GM19372 (cell line): ENCODE results near the gene CPNE1.

Experiments
- ATAC-seq: cut with Tn5 transposase; IDR thresholded peaks from one replicate; pipeline ENCODE4 v1.9.1; 2021; ENCODE audit warnings: mild to moderate bottlenecking, low read depth, moderate library complexity; ENCODE audit not compliant: unreplicated experiment

CPNE1 gene

DNA sequence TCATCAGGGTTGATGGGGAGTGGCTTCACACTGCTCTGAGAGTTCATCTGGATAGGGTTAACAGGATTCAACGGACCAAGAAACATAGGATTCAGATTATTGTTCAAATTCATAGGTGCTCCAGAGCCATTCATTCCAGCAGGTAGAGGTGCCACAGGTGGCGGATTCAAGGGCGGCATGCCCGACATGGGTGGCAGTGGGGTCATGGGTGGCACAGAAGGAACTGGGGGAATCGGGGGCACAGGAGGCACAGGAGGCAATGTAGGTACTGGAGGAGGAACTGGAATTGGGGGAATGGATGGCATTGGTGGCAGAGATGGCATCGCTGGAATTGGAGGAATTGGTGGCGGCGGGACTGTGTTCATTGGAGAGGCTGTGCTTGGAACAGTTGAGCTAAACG, 10.3 kb downstream of the CPNE1 start:
- no peak for ATAC-seq

- no peak for ATAC-seq
Observed at GRCh38 chr20:35653893-35654292, 10.8 kb downstream of the CPNE1 start.

- no peak for ATAC-seq
Observed at GRCh38 chr20:35653430-35653734, 11.3 kb downstream of the CPNE1 start.

- no peak for ATAC-seq
Observed at GRCh38 chr20:35652641-35653429, 11.9 kb downstream of the CPNE1 start.

- no peak for ATAC-seq
Observed at GRCh38 chr20:35651958-35652357, 12.7 kb downstream of the CPNE1 start.

- no peak for ATAC-seq
Observed at GRCh38 chr20:35650632-35651031, 14.1 kb downstream of the CPNE1 start.

- ATAC-seq: no peak
Observed at GRCh38 chr20:35648836-35649235, 15.9 kb downstream of the CPNE1 start.

DNA sequence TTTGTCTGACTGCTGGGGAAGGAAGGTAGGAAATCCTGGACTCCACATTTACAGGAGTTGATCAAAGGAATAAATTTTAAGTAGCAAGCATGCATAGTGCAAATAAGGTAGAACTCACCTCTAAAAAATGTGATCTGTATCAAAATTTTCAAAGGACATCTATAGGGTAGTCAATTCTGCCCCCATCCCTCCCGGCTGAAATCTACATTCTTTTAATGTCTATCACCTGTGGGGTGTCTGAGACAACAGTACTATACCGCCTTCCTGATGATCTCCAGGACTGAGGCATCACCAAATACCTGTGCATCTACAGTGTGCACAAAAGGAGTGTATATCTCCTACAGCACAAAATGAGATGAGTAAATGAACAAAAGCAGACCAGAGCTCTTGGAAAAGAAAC, 19.9 kb downstream of the CPNE1 start:
- no peak for ATAC-seq

- ATAC-seq: no peak
Observed at GRCh38 chr20:35643045-35643444, 21.7 kb downstream of the CPNE1 start.

- ATAC-seq: no peak
Observed at GRCh38 chr20:35641743-35642142, 23.0 kb downstream of the CPNE1 start.

- no peak for ATAC-seq
Observed at GRCh38 chr20:35640724-35641123, 24.0 kb downstream of the CPNE1 start.

DNA sequence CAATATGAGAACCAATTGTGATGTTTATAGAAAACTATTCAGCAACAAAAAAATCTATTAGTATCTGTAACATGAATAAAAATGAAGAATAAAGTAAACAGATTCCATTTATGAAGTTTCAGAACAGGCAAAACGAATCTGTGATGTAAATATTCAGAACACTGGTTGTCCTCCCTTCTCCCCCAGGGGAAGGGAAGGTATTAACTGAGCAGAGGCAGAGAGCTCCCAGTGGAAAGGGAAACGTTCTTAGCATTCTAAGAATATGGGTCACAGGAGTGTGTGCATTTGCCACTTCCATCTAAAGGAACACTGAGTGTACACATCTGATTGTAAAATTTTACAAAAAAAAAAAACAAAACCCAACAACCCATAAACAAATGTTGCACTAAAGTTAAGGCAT, 25.9 kb downstream of the CPNE1 start:
- ATAC-seq: no peak

DNA sequence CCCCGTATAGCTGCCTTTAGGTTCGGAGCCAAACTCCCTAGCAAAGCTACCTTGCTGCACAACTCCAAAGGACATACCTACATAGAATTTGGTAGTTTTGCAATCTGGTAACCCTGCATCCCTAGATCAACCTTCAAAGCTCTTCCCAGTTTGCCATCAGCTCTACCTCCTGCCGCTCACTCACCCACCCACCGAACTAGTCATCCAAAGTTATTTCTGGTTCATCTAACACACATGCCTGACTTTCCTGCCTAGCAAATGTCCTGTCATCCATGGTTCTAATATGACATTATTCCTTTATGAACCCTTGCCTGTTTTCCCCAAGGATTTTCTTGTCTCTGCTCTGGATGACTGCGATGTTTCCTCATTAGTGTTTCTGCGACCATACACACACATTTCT, 27.4 kb downstream of the CPNE1 start:
- ATAC-seq: no peak

DNA sequence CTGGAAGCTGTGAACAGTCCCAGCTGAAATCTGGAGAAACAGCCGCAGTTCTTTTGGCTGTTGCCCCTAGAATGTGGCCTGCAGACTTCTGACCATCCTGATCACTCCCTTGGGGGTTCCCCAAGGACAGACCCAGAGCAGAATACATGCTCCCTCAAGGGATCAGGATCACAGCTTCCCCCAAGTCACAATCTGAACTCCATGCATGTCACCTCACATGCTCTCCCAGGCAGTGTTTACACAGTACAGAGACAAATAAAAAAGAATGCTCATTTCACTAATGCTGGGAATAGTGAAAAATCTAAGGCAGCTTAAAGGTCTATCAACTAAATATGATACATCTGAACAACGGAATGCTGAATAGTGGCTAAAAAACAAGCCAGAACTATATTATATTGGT, 28.6 kb downstream of the CPNE1 start:
- no peak for ATAC-seq

DNA sequence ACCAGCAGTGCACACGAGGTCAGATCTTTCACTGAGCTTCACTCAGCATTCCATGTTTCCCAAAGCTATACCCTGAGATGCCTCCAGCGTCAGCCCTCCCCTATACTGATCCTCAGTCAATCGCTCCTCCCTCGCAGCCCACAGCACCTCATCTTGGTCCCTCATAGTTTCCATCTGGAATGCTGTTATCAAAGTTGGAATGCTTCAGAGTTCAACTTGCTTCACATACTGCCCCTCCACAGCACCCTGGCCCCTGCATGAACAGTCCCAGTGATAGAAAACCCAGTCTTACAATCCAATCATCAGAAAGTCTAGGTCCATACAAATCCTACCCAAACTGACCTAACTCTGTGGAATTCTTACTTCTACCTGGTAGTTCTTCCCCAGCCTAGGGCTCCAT, 29.0 kb downstream of the CPNE1 start:
- ATAC-seq: no peak

- ATAC-seq: no peak
Observed at GRCh38 chr20:35632539-35633115, 32.1 kb downstream of the CPNE1 start.

DNA sequence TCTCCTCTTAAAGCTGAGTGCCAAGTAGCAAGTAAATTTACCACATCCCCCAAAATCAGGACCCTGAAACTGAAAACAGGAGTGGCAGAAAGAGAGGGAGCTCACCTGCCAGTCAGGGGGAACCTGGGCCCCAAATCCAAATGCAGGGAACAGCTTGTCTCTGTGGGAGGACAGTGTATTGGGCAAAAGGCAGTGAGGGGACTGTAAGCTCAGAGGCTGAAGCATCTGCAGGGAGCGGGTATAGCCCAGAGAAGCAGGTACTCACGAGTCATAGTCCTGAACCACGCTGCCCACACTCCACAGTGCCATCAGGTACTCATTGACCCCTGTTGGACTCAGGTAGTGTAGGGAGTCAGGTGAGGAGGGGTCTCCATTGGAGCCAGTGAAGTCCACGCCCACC, 34.1 kb downstream of the CPNE1 start:
- ATAC-seq: no peak

- no peak for ATAC-seq
Observed at GRCh38 chr20:35629427-35630145, 35.1 kb downstream of the CPNE1 start.

- ATAC-seq: no peak
Observed at GRCh38 chr20:35627121-35627520, 37.6 kb downstream of the CPNE1 start.

GRCh38 chr20:35626386-35627001, 38.2 kb downstream of the CPNE1 start:
- no peak for ATAC-seq

DNA sequence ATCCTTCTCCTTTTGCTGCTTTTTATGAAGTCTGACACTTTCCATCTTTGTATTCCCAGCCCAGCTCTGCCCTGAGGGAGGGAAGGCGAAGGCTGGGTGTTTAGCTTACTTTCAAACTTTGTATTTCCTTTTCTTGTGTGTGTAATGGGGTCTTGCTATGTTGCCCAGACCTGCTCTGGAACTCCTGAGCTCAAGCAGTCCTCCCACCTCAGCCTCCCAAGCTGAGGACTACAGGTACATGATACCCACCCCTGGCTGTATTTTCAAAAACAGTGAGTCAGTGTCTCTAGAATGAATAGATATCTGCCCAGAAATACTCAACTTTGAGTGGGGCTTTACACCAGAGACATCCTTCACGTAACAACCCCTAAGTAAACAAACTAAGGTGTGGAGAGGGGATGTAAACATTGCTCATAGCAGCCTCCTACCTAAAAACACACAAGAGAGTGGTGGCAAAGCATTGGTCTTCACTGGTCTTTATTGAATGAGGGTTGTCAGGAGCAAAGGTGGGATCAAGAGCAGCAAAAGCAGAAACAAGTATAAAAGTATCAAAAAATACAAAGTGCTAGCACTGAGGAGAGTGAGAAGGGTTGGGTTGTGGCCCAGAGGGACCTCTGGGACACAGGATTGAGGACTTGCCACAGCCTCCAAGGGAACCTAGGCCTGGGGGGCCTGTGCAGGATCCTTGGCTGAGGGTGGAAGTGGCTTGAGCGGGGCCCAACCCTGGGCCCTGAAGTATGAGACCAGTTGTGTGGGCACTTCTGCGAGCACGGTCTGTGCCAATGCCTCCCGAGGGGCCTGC, 38.9 kb downstream of the CPNE1 start:
- no peak for ATAC-seq
